CD14-positive monocyte (primary cell): ENCODE measurements around the gene MED15. TPM values are rescaled to one million over a fixed set of nuclear protein-coding genes. Genes with fewer than 3 reads are reported as not detected.

Experiments
- DNase-seq, 3 donors: peaks; one replicate each; pipeline ENCODE4 v3.0.0-alpha.2; 2011 to 2022
- H2AFZ ChIP-seq: 2 replicates; pipeline ENCODE4 v1.6.0; 2012; ENCODE audit warnings: mild to moderate bottlenecking, low read depth, low read length, inconsistent platforms; ENCODE audit not compliant: insufficient read depth, poor library complexity, severe bottlenecking
- H3K27ac ChIP-seq, 2 donors: 1 replicate in 1 of 2; 2 replicates in 1 of 2; pipeline ENCODE4 v1.5.1; 2012 to 2013; ENCODE audit warnings: low read length in 2 of 2, control low read depth in 1 of 2, inconsistent platforms in 1 of 2, low read depth in 1 of 2, mild to moderate bottlenecking in 1 of 2
- H3K27me3 ChIP-seq, 2 donors: one replicate each; pipeline versions ENCODE4 v1.6.0 to v1.6.1; 2011 to 2013; ENCODE audit warnings: low read length in 2 of 2; ENCODE audit not compliant: control insufficient read depth in 2 of 2, insufficient read depth in 2 of 2
- H3K36me3 ChIP-seq, 2 donors: replicated peaks in 1 of 2; 1 replicate in 1 of 2; 2 replicates in 1 of 2; pipeline versions ENCODE4 v1.5.1 to v1.6.1; 2012 to 2013; ENCODE audit warnings: low read length in 2 of 2, control low read depth in 1 of 2, inconsistent platforms in 1 of 2, mild to moderate bottlenecking in 1 of 2; ENCODE audit not compliant: insufficient read depth in 2 of 2, control insufficient read depth in 1 of 2
- H3K4me1 ChIP-seq, 2 donors: 1 replicate in 1 of 2; 2 replicates in 1 of 2; pipeline versions ENCODE4 v1.5.1 to v1.6.1; 2012 to 2013; ENCODE audit warnings: low read length in 2 of 2, control low read depth in 1 of 2, inconsistent platforms in 1 of 2, mild to moderate bottlenecking in 1 of 2, moderate library complexity in 1 of 2; ENCODE audit not compliant: insufficient read depth in 2 of 2, control insufficient read depth in 1 of 2
- H3K4me2 ChIP-seq: replicated peaks from 2 replicates; pipeline ENCODE3; 2012; ENCODE audit warnings: low read length, moderate library complexity, mild to moderate bottlenecking; ENCODE audit not compliant: poor library complexity, severe bottlenecking; ENCODE audit errors: extremely low read depth
- H3K4me3 ChIP-seq, 3 experiments: fragments of 200-600 bp in 1 of 3; sonication (generic) in 1 of 3; replicated peaks in 1 of 3; 1 replicate in 2 of 3; 2 replicates in 1 of 3; pipeline ENCODE4 v1.5.1; 2011 to 2013; ENCODE audit warnings: low read length in 3 of 3, mild to moderate bottlenecking in 3 of 3, control low read depth in 2 of 3, low read depth in 2 of 3, inconsistent platforms in 1 of 3, moderate library complexity in 1 of 3
- H3K79me2 ChIP-seq: 2 replicates; pipeline ENCODE4 v1.6.0; 2012; ENCODE audit warnings: mild to moderate bottlenecking, control low read depth, inconsistent platforms, low read length, moderate library complexity; ENCODE audit not compliant: insufficient read depth
- H3K9ac ChIP-seq: 2 replicates; pipeline ENCODE4 v1.6.0; 2017; ENCODE audit warnings: low read length, mild to moderate bottlenecking; ENCODE audit not compliant: insufficient read depth, poor library complexity, severe bottlenecking
- H3K9me3 ChIP-seq, 2 donors: replicated peaks in 1 of 2; 1 replicate in 1 of 2; 2 replicates in 1 of 2; pipeline versions ENCODE4 v1.5.1 to v1.6.1; 2012 to 2013; ENCODE audit warnings: low read length in 2 of 2, control low read depth in 1 of 2; ENCODE audit not compliant: control insufficient read depth in 1 of 2, insufficient read depth in 1 of 2
- H4K20me1 ChIP-seq: 2 replicates; pipeline ENCODE4 v1.6.0; 2012; ENCODE audit warnings: mild to moderate bottlenecking, low read length, control low read depth, moderate library complexity; ENCODE audit not compliant: insufficient read depth
- H3K27ac Mint-ChIP-seq, 7 donors: one replicate each; pipeline ENCODE4 v1.8.0; 2020; ENCODE audit warnings: mild to moderate bottlenecking in 7 of 7, mixed read lengths in 7 of 7, moderate library complexity in 6 of 7, inconsistent platforms in 2 of 7
- H3K27me3 Mint-ChIP-seq, 3 donors: one replicate each; pipeline ENCODE4 v1.8.0; 2021 to 2022; ENCODE audit warnings: low read depth in 3 of 3, mild to moderate bottlenecking in 3 of 3, mixed read lengths in 3 of 3, moderate library complexity in 3 of 3, inconsistent platforms in 1 of 3
- H3K36me3 Mint-ChIP-seq, 2 donors: one replicate each; pipeline ENCODE4 v1.8.0; 2020; ENCODE audit warnings: mixed read lengths in 2 of 2, inconsistent platforms in 1 of 2, mild to moderate bottlenecking in 1 of 2
- H3K4me1 Mint-ChIP-seq: one replicate; pipeline ENCODE4 v1.8.0; 2020; ENCODE audit warnings: mild to moderate bottlenecking, mixed read lengths
- H3K4me3 Mint-ChIP-seq, 2 donors: one replicate each; pipeline ENCODE4 v1.8.0; 2020; ENCODE audit warnings: mild to moderate bottlenecking in 2 of 2, mixed read lengths in 2 of 2, moderate library complexity in 1 of 2
- H3K9me3 Mint-ChIP-seq, 7 donors: one replicate each; pipeline ENCODE4 v1.8.0; 2020 to 2022; ENCODE audit warnings: mixed read lengths in 7 of 7, mild to moderate bottlenecking in 6 of 7, moderate library complexity in 6 of 7, inconsistent platforms in 2 of 7
- CTCF ChIP-seq: fragments of 200-600 bp; IDR thresholded peaks from one replicate; pipeline ENCODE4 v1.8.0; 2022; ENCODE audit warnings: antibody characterized with exemption, mild to moderate bottlenecking
- WGBS: methylation state at CpG from one replicate; pipeline ENCODE4 v1.1.5; 2013; ENCODE audit warnings: missing lambda C conversion rate; ENCODE audit not compliant: insufficient coverage; 5-methylcytosine and 5-hydroxymethylcytosine counted together
- intact Hi-C, 2 donors: fragments of 100-400 bp; cut with micrococcal nuclease; formaldehyde crosslinking; loops; one replicate each; pipeline versions ENCODE4 v1.15.0 to v1.15.1; 2023
- polyA plus RNA-seq, 3 donors: library from polyadenylated mRNA; depleted of rRNA in 1 of 3; unstranded in 2 of 3; stranded (reverse) in 1 of 3; fragments of 300-500 nt in 2 of 3; fragments of >200 nt in 1 of 3; fragmentation: Illumina TruSeq in 2 of 3; gene quantifications; 1 replicate in 2 of 3; 2 replicates in 1 of 3; pipeline ENCODE4 v1.2.3, GENCODE V29; 2012 to 2021

The MED15 gene
- polyA plus RNA-seq, 3 donors: 10.0 to 126 (median 17.8) TPM

DNA sequence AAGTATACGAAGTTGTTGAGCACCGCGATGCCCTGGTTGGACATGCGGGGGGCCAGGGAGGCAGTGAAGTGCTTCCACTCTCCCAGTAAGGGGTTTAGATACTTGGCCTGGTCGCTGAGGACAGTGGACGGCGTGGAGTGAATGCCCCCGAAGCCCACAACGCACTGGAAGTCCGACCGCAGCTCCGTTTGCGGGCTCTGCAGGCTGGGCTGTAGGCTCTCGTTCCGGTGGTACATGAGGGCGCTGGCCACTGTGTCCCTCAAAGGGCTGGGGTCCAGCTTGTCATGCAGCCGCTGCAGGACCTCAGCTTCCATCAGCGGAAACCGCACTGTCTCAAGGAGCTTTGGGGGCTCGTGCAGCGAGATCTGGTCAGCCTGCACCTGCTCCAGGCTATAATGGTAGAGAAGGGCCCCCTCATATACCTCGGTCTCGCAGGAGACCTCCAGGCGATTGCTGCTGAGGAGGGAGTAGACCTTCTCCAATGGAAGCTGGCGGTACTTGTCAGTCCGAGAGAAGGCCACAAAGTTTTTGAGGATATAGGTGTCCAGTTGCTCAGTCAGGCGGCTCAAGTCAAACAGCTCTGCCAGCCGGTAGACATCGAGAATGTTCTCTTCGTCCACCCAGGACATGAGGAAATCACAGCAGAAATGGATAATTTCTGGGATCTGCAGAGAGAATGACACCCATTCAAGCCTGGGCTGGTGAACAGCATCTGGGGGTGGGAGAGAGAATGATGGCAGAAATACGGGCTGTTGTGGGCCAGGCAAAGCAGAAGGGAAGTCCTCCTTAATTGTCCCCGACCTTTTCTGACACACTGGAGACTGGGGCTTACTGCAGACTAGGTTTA is 42.3 kb upstream of the MED15 start:
- peak overlapping the region in 2 of 7 donors; percentile 19 to 85 for H3K27ac Mint-ChIP-seq
- peaks cover 11 to 27% of the 10 kb centered on the region in 2 donors for H3K36me3 ChIP-seq
- intact Hi-C loops: no loop called here
- H3K27ac ChIP-seq: no peak overlapping the region
- TF ChIP-seq CTCF: no peak
- DNase-seq: no peak
- no peaks in the 10 kb centered on the region for H3K79me2 ChIP-seq
- no peaks in the 10 kb centered on the region for H3K9me3 ChIP-seq
- no peak overlapping the region for H3K4me2 ChIP-seq
- no peak overlapping the region for H3K4me3 Mint-ChIP-seq
- peaks cover 0 to 7% (median 1%) of the 10 kb centered on the region in 3 donors for H3K27me3 Mint-ChIP-seq
- H4K20me1 ChIP-seq: no peaks in the 10 kb centered on the region
- H3K4me1 ChIP-seq: peaks cover 24 to 43% of the 10 kb centered on the region in 2 donors
- peaks cover 37 to 54% of the 10 kb centered on the region in 2 donors for H3K36me3 Mint-ChIP-seq
- H3K9ac ChIP-seq: no peak overlapping the region
- no peak overlapping the region for H3K4me3 ChIP-seq
- WGBS: 97% methylated on average over 32 of the region's 32 CpGs
- H2AFZ ChIP-seq: no peak overlapping the region
- no peaks in the 10 kb centered on the region for H3K27me3 ChIP-seq
- peaks cover 34% of the 10 kb centered on the region for H3K4me1 Mint-ChIP-seq
- no peaks in the 10 kb centered on the region for H3K9me3 Mint-ChIP-seq

- no CpG with 5 or more reads among the region's 5 CpGs for WGBS
- Histone ChIP-seq H3K4me3 (no peak overlapping the region), H3K27me3 (no peaks in the 10 kb centered on the region), H3K9ac (no peak overlapping the region), H3K4me2 (no peak overlapping the region), H3K27ac (no peak overlapping the region), H3K36me3 (peaks cover 15 to 33% of the 10 kb centered on the region in 2 donors), H3K79me2 (no peaks in the 10 kb centered on the region), H3K4me1 (peaks cover 24 to 43% of the 10 kb centered on the region in 2 donors), H2AFZ (no peak overlapping the region), H4K20me1 (no peaks in the 10 kb centered on the region), H3K9me3 (no peaks in the 10 kb centered on the region)
- no peak overlapping the region for H3K4me3 Mint-ChIP-seq
- H3K27me3 Mint-ChIP-seq: peaks cover 0 to 5% (median 1%) of the 10 kb centered on the region in 3 donors
- intact Hi-C loops: no loop called here
- peaks cover 34% of the 10 kb centered on the region for H3K4me1 Mint-ChIP-seq
- no peaks in the 10 kb centered on the region for H3K9me3 Mint-ChIP-seq
- peaks cover 40 to 56% of the 10 kb centered on the region in 2 donors for H3K36me3 Mint-ChIP-seq
- TF ChIP-seq CTCF: no peak
- no peak overlapping the region for H3K27ac Mint-ChIP-seq
- no peak for DNase-seq
These were observed 41.7 kb upstream of the MED15 start for GRCh38 chr22:20465759-20466077.
